ENCODE measurements around the gene LSAMP.

Gene LSAMP

DNA sequence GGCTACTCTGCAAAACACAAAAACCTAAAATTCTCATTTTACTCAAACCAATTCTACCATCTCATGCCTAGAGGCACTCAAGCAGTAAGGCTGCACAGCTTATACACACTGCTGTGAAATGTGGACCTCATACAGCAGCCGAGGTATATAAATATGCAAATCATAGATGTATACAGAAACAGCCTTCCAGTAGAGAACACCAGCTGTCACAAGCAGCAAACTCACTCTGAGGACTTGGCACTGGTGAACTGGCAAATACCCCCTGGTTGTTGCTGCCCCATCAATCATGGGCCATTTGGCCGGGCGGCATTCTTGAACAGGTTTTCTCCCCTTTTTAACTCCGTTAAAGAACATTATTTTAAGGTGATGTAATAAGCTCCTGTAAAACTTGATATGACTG is 378.0 kb downstream of the LSAMP start:
- TF ChIP-seq CTCF (IDR thresholded peaks at IDR 0.05): no peak

GRCh38 chr3:116065501-116065900 is 379.8 kb downstream of the LSAMP start:
- TF ChIP-seq CTCF (IDR thresholded peaks at IDR 0.05): no peak

DNA sequence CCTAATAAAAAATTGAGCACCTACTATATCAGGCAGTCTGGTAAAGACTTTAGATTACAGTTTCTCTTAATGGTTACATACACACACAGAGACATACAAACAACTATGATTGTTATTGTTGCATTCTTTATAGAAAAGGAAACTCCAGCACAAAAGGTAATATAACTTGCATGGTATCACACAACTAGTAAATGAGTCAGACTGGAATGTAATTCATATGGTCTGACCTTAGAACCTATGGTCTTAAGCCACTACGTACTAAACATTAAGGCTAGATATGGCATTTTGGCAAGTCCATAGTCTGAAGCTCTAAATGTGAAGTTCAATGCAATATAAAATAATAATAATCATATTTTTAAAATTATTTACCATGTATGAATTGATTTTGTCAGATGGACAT is 380.6 kb downstream of the LSAMP start:
- no peak for TF ChIP-seq CTCF (IDR thresholded peaks at IDR 0.05)

- no peak for TF ChIP-seq CTCF (IDR thresholded peaks at IDR 0.05)
Measured at GRCh38 chr3:116059421-116060096, 385.7 kb downstream of the LSAMP start.

GRCh38 chr3:116058844-116059243 is 386.4 kb downstream of the LSAMP start:
- no peak for TF ChIP-seq CTCF (IDR thresholded peaks at IDR 0.05)

- no peak for TF ChIP-seq CTCF (IDR thresholded peaks at IDR 0.05)
Measured at GRCh38 chr3:116057400-116058006, 387.8 kb downstream of the LSAMP start.

GRCh38 chr3:116056280-116056679 is 389.0 kb downstream of the LSAMP start:
- no peak for TF ChIP-seq CTCF (IDR thresholded peaks at IDR 0.05)

Measured in LNCAP (cell line).